Rectal smooth muscle tissue (tissue), 1 donor: ENCODE data around the gene DUSP23.

ENCODE experiments used
- H3K27ac ChIP-seq: one replicate; pipeline ENCODE4 v1.7.0; 2013; ENCODE audit warnings: low read depth, low read length, inconsistent platforms
- H3K27me3 ChIP-seq: one replicate; pipeline ENCODE4 v1.7.0; 2013; ENCODE audit warnings: low read length; ENCODE audit not compliant: control insufficient read depth, insufficient read depth
- H3K36me3 ChIP-seq: one replicate; pipeline ENCODE4 v1.7.0; 2013; ENCODE audit warnings: low read length; ENCODE audit not compliant: control insufficient read depth, insufficient read depth
- H3K4me1 ChIP-seq: one replicate; pipeline ENCODE4 v1.7.0; 2013; ENCODE audit warnings: low read length; ENCODE audit not compliant: control insufficient read depth, insufficient read depth
- H3K4me3 ChIP-seq: one replicate; pipeline ENCODE4 v1.7.0; 2013; ENCODE audit warnings: low read length
- H3K9ac ChIP-seq: one replicate; pipeline ENCODE4 v1.7.0; 2013; ENCODE audit warnings: low read length

The DUSP23 gene

GRCh38 chr1:159825564-159825963, 44.8 kb downstream of the DUSP23 start:
- H3K4me3 ChIP-seq = no peak overlapping the region
- H3K4me1 ChIP-seq = no peaks in the 10 kb centered on the region
- no peak overlapping the region for H3K27ac ChIP-seq
- no peaks in the 10 kb centered on the region for H3K27me3 ChIP-seq
- H3K9ac ChIP-seq = no peak overlapping the region
- H3K36me3 ChIP-seq = no peaks in the 10 kb centered on the region

- no peak within 1 kb of the TSS for H3K9ac ChIP-seq
- no peak within 1 kb of the TSS for H3K27ac ChIP-seq
- H3K4me1 ChIP-seq = no peaks in the 10 kb centered on the region
- H3K36me3 ChIP-seq = no peaks in the 10 kb centered on the region
- H3K27me3 ChIP-seq = no peaks in the 10 kb centered on the region
- H3K4me3 ChIP-seq = no peak within 1 kb of the TSS
Observed at GRCh38 chr1:159826441-159827101, 45.8 kb downstream of the DUSP23 start, which contains the start of gene SLAMF8. Gene SLAMF8, plus strand, starts transcription at chr1:159826873. Its CDS starts 26 bp downstream, at chr1:159826899.

GRCh38 chr1:159827102-159827490, 46.3 kb downstream of the DUSP23 start:
- no peak overlapping the region for H3K9ac ChIP-seq
- no peaks in the 10 kb centered on the region for H3K36me3 ChIP-seq
- H3K27ac ChIP-seq = no peak overlapping the region
- no peak overlapping the region for H3K4me3 ChIP-seq
- no peaks in the 10 kb centered on the region for H3K27me3 ChIP-seq
- no peaks in the 10 kb centered on the region for H3K4me1 ChIP-seq

- H3K36me3 ChIP-seq = no peaks in the 10 kb centered on the region
- no peak overlapping the region for H3K27ac ChIP-seq
Observed at GRCh38 chr1:159827549-159827948, 46.8 kb downstream of the DUSP23 start.

GRCh38 chr1:159828176-159828575, 47.4 kb downstream of the DUSP23 start:
- no peaks in the 10 kb centered on the region for H3K27me3 ChIP-seq
- H3K4me1 ChIP-seq = no peaks in the 10 kb centered on the region
- no peak overlapping the region for H3K9ac ChIP-seq
- no peak overlapping the region for H3K27ac ChIP-seq
- H3K4me3 ChIP-seq = no peak overlapping the region
- H3K36me3 ChIP-seq = no peaks in the 10 kb centered on the region

More at GRCh38 chr1:159827549-159827948, 46.8 kb downstream of the DUSP23 start:
- no peak overlapping the region for H3K4me3 ChIP-seq
- no peak overlapping the region for H3K9ac ChIP-seq
- H3K27me3 ChIP-seq = no peaks in the 10 kb centered on the region
- no peaks in the 10 kb centered on the region for H3K4me1 ChIP-seq

GRCh38 chr1:159828581-159829272, 48.0 kb downstream of the DUSP23 start:
- no peaks in the 10 kb centered on the region for H3K36me3 ChIP-seq
- H3K4me3 ChIP-seq = no peak overlapping the region
- no peak overlapping the region for H3K9ac ChIP-seq
- H3K27ac ChIP-seq = no peak overlapping the region
- H3K4me1 ChIP-seq = no peaks in the 10 kb centered on the region
- H3K27me3 ChIP-seq = no peaks in the 10 kb centered on the region

GRCh38 chr1:159829273-159829634, 48.5 kb downstream of the DUSP23 start:
- H3K27ac ChIP-seq = no peak overlapping the region
- no peaks in the 10 kb centered on the region for H3K4me1 ChIP-seq
- no peaks in the 10 kb centered on the region for H3K36me3 ChIP-seq
- no peaks in the 10 kb centered on the region for H3K27me3 ChIP-seq
- no peak overlapping the region for H3K9ac ChIP-seq
- no peak overlapping the region for H3K4me3 ChIP-seq

- no peak overlapping the region for H3K9ac ChIP-seq
- no peaks in the 10 kb centered on the region for H3K4me1 ChIP-seq
- no peaks in the 10 kb centered on the region for H3K36me3 ChIP-seq
- H3K27me3 ChIP-seq = no peaks in the 10 kb centered on the region
- H3K27ac ChIP-seq = no peak overlapping the region
- H3K4me3 ChIP-seq = no peak overlapping the region
Observed at GRCh38 chr1:159829822-159830465, 49.2 kb downstream of the DUSP23 start.

GRCh38 chr1:159830722-159831121, 50.0 kb downstream of the DUSP23 start:
- Histone ChIP-seq H3K27me3 (no peaks in the 10 kb centered on the region), H3K4me1 (no peaks in the 10 kb centered on the region), H3K9ac (no peak overlapping the region), H3K4me3 (no peak overlapping the region), H3K36me3 (peaks cover 3% of the 10 kb centered on the region), H3K27ac (no peak overlapping the region)

- Histone ChIP-seq H3K36me3 (peaks cover 3% of the 10 kb centered on the region), H3K4me1 (no peaks in the 10 kb centered on the region), H3K4me3 (no peak overlapping the region)
Observed at GRCh38 chr1:159831412-159832141, 50.8 kb downstream of the DUSP23 start.

More at GRCh38 chr1:159831412-159832141, 50.8 kb downstream of the DUSP23 start:
- Histone ChIP-seq H3K27ac (no peak overlapping the region), H3K27me3 (no peaks in the 10 kb centered on the region), H3K9ac (no peak overlapping the region)
